Kidney epithelial cell (primary cell): ENCODE data around the gene PLA2G2C. TPM values are rescaled to one million over a fixed set of nuclear protein-coding genes. Genes with fewer than 3 reads are reported as not detected.

Experiments
- DNase-seq: peaks from one replicate; pipeline ENCODE4 v3.0.0-alpha.2; 2010; ENCODE audit warnings: low read depth
- H3K27me3 ChIP-seq: 2 replicates; pipeline ENCODE4 v1.6.0; 2011; ENCODE audit warnings: low read length; ENCODE audit not compliant: control insufficient read depth, insufficient read depth
- H3K36me3 ChIP-seq: 2 replicates; pipeline ENCODE4 v1.5.1; 2011; ENCODE audit warnings: low read length; ENCODE audit not compliant: control insufficient read depth, insufficient read depth
- H3K4me3 ChIP-seq: 2 replicates; pipeline ENCODE4 v1.5.1; 2011; ENCODE audit warnings: low read depth, mild to moderate bottlenecking, control low read depth, low read length
- CTCF ChIP-seq: IDR thresholded peaks from 2 replicates; pipeline ENCODE4 v1.5.1; 2011; ENCODE audit warnings: mild to moderate bottlenecking, moderate library complexity, low read length, control low read depth, inconsistent platforms; ENCODE audit not compliant: insufficient read depth, poor library complexity, severe bottlenecking
- total RNA-seq: library from RNA; depleted of rRNA; stranded (reverse); fragments of >200 nt; gene quantifications from 2 replicates; pipeline ENCODE4 v1.2.3, GENCODE V29; 2015

The PLA2G2C gene
- total RNA-seq, 1 donor from 2014 or later, result not detected

GRCh38 chr1:20148571-20149500, 37.5 kb downstream of the PLA2G2C start:
- H3K27me3 ChIP-seq, result no peaks in the 10 kb centered on the region
- H3K36me3 ChIP-seq, result no peaks in the 10 kb centered on the region
- DNase-seq, result no peak
- no peak for TF ChIP-seq CTCF
- H3K4me3 ChIP-seq, result no peak overlapping the region

- TF ChIP-seq CTCF, result no peak
- no peaks in the 10 kb centered on the region for H3K27me3 ChIP-seq
Observed at GRCh38 chr1:20147846-20148570, 38.3 kb downstream of the PLA2G2C start.

GRCh38 chr1:20143734-20144565, 42.4 kb downstream of the PLA2G2C start:
- Histone ChIP-seq H3K4me3 (no peak overlapping the region), H3K27me3 (no peaks in the 10 kb centered on the region), H3K36me3 (no peaks in the 10 kb centered on the region)
- no peak for TF ChIP-seq CTCF
- no peak for DNase-seq

More at GRCh38 chr1:20147846-20148570, 38.3 kb downstream of the PLA2G2C start:
- no peaks in the 10 kb centered on the region for H3K36me3 ChIP-seq
- no peak overlapping the region for H3K4me3 ChIP-seq
- DNase-seq, result no peak

GRCh38 chr1:20143318-20143717, 43.0 kb downstream of the PLA2G2C start:
- DNase-seq, result no peak
- Histone ChIP-seq H3K36me3 (no peaks in the 10 kb centered on the region), H3K4me3 (no peak overlapping the region), H3K27me3 (no peaks in the 10 kb centered on the region)
- TF ChIP-seq CTCF, result no peak

- DNase-seq, result no peak
- TF ChIP-seq CTCF, result no peak
- no peaks in the 10 kb centered on the region for H3K36me3 ChIP-seq
- no peak overlapping the region for H3K4me3 ChIP-seq
- H3K27me3 ChIP-seq, result no peaks in the 10 kb centered on the region
Observed at GRCh38 chr1:20142001-20142710, 44.2 kb downstream of the PLA2G2C start.
